Measurements from ENCODE around the gene POMT1. TPM values are rescaled to one million over a fixed set of nuclear protein-coding genes. Genes with fewer than 3 reads are reported as not detected.

POMT1 gene
- total RNA-seq, 4 donors from 2014 or later, result 33.3 to 45.9 (median 38.0) TPM

DNA sequence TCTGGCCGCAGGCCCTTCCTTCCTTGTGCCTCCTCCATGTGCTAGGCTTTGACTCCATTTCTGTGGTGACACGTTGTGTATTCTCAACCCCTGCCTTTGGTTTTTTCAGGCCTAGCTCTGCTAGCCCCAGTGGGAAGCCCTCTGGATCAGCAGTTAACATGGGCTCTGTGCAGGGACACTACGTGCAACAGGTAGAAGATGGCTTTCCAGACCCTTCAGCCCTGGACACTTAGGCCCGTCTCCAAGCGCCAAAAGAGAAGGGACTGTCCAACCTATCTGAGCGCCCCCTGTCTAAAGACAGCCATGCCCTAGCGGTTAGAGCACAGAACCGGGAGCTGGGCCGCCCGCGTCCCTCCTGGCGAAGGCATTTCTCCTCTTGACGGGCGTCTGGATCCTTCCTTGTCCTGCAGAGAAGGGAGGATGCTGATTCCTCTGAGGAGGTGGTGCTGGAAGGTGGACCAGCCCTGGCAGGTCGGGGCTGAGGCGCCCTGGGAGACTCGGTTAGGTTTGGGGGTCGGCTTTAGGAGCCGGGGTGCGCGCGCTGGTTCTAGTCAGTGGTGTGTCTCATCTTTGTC, 8.3 kb upstream of the POMT1 start:
- no peak for DNase-seq (ENCODE audit: low spot score in 2 of 2)
- H3K27ac ChIP-seq, result no peak overlapping the region
- H3K4me1 ChIP-seq, result no peaks in the 10 kb centered on the region
- H3K36me3 ChIP-seq, result peaks cover 2 to 100% (median 35%) of the 10 kb centered on the region in 3 donors
- H3K4me3 ChIP-seq, result no peak overlapping the region
- TF ChIP-seq POLR2A (IDR thresholded peaks at IDR 0.05) (no peak), EP300 (IDR thresholded peaks at IDR 0.05) (no peak)
- TF ChIP-seq, protein P1, sequence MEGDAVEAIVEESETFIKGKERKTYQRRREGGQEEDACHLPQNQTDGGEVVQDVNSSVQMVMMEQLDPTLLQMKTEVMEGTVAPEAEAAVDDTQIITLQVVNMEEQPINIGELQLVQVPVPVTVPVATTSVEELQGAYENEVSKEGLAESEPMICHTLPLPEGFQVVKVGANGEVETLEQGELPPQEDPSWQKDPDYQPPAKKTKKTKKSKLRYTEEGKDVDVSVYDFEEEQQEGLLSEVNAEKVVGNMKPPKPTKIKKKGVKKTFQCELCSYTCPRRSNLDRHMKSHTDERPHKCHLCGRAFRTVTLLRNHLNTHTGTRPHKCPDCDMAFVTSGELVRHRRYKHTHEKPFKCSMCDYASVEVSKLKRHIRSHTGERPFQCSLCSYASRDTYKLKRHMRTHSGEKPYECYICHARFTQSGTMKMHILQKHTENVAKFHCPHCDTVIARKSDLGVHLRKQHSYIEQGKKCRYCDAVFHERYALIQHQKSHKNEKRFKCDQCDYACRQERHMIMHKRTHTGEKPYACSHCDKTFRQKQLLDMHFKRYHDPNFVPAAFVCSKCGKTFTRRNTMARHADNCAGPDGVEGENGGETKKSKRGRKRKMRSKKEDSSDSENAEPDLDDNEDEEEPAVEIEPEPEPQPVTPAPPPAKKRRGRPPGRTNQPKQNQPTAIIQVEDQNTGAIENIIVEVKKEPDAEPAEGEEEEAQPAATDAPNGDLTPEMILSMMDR (IDR thresholded peaks at IDR 0.05), result no peak
- H3K27me3 ChIP-seq, result no peaks in the 10 kb centered on the region
- WGBS, 2 donors, result 91% methylated on average over 22 of the region's 22 CpGs
- H3K9me3 ChIP-seq, result no peaks in the 10 kb centered on the region

DNA sequence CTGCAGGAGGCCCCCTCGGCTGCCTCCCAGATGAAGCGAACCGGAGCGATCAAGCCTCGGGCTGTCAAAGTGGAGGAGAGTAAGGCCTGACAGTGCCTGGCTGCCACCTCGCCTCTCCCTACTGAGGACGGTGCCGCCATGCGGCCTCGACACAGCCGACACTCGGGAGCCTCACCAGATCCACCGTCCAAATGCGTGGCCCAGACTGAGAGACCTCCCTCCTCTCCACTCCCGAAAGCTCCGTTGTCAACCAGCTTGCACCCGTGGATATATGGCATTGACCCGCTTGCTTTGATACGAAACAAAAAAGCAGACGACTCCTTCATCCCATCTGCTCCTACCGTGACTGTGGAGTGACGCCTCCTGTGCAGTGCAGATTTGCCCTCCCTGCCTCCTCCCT, 6.9 kb upstream of the POMT1 start:
- no peak overlapping the region for H3K27ac ChIP-seq
- 87 to 89% methylated on average over 16 to 22 of the region's 22 CpGs for WGBS, 2 donors
- peaks cover 2 to 96% (median 33%) of the 10 kb centered on the region in 3 donors for H3K36me3 ChIP-seq

DNA sequence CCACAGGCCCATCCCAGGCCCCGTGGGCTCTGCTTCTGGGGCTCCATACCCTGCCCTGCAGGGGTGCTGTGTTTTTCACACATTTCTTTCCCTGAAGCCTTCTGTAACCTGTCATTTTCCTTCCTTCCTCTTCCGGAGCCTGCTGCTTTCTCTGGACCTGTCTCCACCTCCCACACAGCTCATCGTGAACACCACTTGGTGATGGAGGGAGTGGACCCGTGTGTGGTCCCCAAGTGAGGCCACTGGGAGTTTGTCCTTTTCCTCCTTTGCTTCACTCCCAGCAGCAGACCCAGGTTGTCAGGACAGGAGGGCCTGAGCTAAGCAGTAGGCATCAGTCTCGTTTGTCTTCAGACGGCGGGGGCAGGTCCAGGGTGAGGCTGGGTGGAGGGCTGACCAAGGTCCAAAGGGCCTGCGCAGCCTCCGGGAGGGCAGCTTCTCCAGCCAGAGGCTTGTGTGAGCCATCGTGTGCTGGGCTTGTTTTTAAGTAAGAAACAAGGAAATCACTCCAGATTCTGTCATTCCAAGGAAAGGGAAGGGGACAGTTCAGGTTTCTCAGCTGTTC, 5.8 kb upstream of the POMT1 start:
- no peaks in the 10 kb centered on the region for H3K9me3 ChIP-seq
- H3K4me1 ChIP-seq, result peaks cover 0 to 12% (median 5%) of the 10 kb centered on the region in 4 donors
- H3K27ac ChIP-seq, result no peak overlapping the region
- H3K4me3 ChIP-seq, result no peak overlapping the region
- WGBS, 2 donors, result 71 to 79% methylated on average over 10 of the region's 10 CpGs
- peaks cover 0 to 85% (median 24%) of the 10 kb centered on the region in 3 donors for H3K36me3 ChIP-seq
- DNase-seq (ENCODE audit: low spot score in 2 of 2), result no peak
- H3K27me3 ChIP-seq, result no peaks in the 10 kb centered on the region
- TF ChIP-seq EP300 (IDR thresholded peaks at IDR 0.05) (no peak), POLR2A (IDR thresholded peaks at IDR 0.05) (no peak)
- TF ChIP-seq, protein P1 (IDR thresholded peaks at IDR 0.05), result no peak

More for the DNA sequence above, 6.9 kb upstream of the POMT1 start:
- no peaks in the 10 kb centered on the region for H3K9me3 ChIP-seq
- no peak overlapping the region for H3K4me3 ChIP-seq
- TF ChIP-seq EP300 (IDR thresholded peaks at IDR 0.05) (no peak), POLR2A (IDR thresholded peaks at IDR 0.05) (no peak)
- TF ChIP-seq, protein P1 (IDR thresholded peaks at IDR 0.05), result no peak
- no peak for DNase-seq (ENCODE audit: low spot score in 2 of 2)
- H3K27me3 ChIP-seq, result no peaks in the 10 kb centered on the region
- peaks cover 0 to 2% (median 0%) of the 10 kb centered on the region in 4 donors for H3K4me1 ChIP-seq

GRCh38 chr9:131499254-131499767, 3.4 kb upstream of the POMT1 start:
- H3K36me3 ChIP-seq, result peaks cover 0 to 61% (median 13%) of the 10 kb centered on the region in 3 donors
- H3K4me1 ChIP-seq, result peaks cover 0 to 28% (median 16%) of the 10 kb centered on the region in 4 donors
- H3K4me3 ChIP-seq, result no peak overlapping the region
- 73 to 74% methylated on average over 7 of the region's 7 CpGs for WGBS, 2 donors
- DNase-seq (ENCODE audit: low spot score in 2 of 2), result no peak
- TF ChIP-seq POLR2A (IDR thresholded peaks at IDR 0.05), result no peak
- TF ChIP-seq, protein P1 (IDR thresholded peaks at IDR 0.05), result no peak
- no peak for TF ChIP-seq EP300 (IDR thresholded peaks at IDR 0.05)
- no peaks in the 10 kb centered on the region for H3K27me3 ChIP-seq
- no peak overlapping the region for H3K27ac ChIP-seq
- H3K9me3 ChIP-seq, result no peaks in the 10 kb centered on the region

GRCh38 chr9:131500377-131500776, 2.3 kb upstream of the POMT1 start:
- peaks cover 0 to 32% (median 18%) of the 10 kb centered on the region in 4 donors for H3K4me1 ChIP-seq
- no peaks in the 10 kb centered on the region for H3K27me3 ChIP-seq
- no peaks in the 10 kb centered on the region for H3K9me3 ChIP-seq
- DNase-seq (ENCODE audit: low spot score in 2 of 2), result no peak
- H3K27ac ChIP-seq, result no peak overlapping the region
- H3K36me3 ChIP-seq, result peaks cover 0 to 50% (median 8%) of the 10 kb centered on the region in 3 donors
- WGBS, 2 donors, result 70 to 75% methylated on average over 12 of the region's 12 CpGs
- no peak overlapping the region for H3K4me3 ChIP-seq
- TF ChIP-seq, protein P1 (IDR thresholded peaks at IDR 0.05), result no peak
- no peak for TF ChIP-seq POLR2A (IDR thresholded peaks at IDR 0.05)
- no peak for TF ChIP-seq EP300 (IDR thresholded peaks at IDR 0.05)
